ENCODE results near the gene ADSL. TPM values are rescaled to one million over a fixed set of nuclear protein-coding genes. Genes with fewer than 3 reads are reported as not detected.

Gene ADSL
- total and polyA plus RNA-seq, 8 donors = 18.9 to 35.7 (median 25.1) TPM

DNA sequence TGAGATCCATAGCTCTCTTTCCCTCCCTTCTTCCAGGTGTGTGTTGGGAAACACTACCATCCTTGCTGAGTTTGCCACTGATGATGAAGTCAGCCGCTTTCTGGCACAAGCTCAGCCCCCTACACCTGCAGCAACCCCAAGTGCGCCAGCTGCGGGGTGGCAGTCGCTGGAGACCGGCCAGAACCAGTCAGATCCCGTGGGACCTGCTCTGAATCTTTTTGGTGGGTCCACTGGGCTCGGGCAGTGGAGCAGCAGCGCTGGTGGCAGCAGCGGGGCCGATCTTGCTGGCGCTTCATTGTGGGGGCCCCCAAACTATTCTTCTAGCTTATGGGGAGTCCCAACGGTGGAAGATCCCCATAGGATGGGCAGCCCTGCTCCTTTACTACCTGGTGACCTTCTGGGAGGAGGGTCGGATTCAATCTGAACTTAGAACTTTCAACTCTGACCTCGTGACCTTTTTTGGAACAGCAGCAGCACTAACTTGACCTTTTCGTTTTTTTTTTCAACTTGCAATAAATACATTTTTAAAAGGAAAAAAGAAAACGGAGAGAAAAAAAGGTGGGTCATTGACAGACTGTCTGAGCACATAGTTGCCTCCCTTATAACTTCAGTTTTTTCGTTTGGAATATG, 23.4 kb upstream of the ADSL start:
- Histone ChIP-seq H3K27me3 (no peaks in the 10 kb centered on the region), H3K27ac (no peak overlapping the region), H3K36me3 (peaks cover 2 to 35% (median 15%) of the 10 kb centered on the region in 3 donors), H3K9me3 (no peaks in the 10 kb centered on the region), H3K4me1 (no peaks in the 10 kb centered on the region), H3K4me3 (no peak overlapping the region)
- intact Hi-C loops (cut with DNase I) = no loop called here
- FAIRE-seq = no peak
- no peak for DNase-seq
- no peak for ATAC-seq
- 84 to 91% methylated on average over 17 of the region's 17 CpGs for WGBS, 2 donors
- TF ChIP-seq, protein P1, sequence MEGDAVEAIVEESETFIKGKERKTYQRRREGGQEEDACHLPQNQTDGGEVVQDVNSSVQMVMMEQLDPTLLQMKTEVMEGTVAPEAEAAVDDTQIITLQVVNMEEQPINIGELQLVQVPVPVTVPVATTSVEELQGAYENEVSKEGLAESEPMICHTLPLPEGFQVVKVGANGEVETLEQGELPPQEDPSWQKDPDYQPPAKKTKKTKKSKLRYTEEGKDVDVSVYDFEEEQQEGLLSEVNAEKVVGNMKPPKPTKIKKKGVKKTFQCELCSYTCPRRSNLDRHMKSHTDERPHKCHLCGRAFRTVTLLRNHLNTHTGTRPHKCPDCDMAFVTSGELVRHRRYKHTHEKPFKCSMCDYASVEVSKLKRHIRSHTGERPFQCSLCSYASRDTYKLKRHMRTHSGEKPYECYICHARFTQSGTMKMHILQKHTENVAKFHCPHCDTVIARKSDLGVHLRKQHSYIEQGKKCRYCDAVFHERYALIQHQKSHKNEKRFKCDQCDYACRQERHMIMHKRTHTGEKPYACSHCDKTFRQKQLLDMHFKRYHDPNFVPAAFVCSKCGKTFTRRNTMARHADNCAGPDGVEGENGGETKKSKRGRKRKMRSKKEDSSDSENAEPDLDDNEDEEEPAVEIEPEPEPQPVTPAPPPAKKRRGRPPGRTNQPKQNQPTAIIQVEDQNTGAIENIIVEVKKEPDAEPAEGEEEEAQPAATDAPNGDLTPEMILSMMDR (IDR thresholded peaks at IDR 0.05) = no peak

DNA sequence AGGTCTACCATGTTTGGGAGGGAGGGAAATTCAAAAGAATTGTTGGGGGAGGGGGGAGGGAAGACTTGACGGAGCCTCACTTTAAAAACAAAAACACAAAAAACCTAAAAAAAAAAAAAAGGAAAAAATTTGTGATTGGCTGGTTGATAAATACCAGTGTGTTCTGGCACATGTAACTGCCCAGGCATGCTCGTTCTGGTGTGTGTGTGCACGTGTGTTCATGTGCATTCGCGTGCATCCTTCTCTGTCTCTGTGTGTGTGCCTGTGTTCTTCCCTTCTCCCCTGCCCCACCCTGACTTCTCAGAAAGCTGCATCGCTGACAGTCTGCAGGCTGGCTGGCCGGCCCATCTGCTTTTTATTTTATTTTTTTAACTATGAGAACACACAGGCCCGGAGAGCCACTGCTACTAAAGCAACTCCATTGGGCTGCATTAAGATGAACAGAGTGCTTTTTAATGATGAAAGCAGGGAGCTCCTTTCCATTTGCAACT, 22.6 kb upstream of the ADSL start:
- intact Hi-C loops (cut with DNase I) = no loop called here
- no peak for DNase-seq
- TF ChIP-seq, protein P1 (IDR thresholded peaks at IDR 0.05) = no peak
- Histone ChIP-seq H3K36me3 (peaks cover 2 to 35% (median 15%) of the 10 kb centered on the region in 3 donors), H3K4me1 (no peaks in the 10 kb centered on the region), H3K27me3 (no peaks in the 10 kb centered on the region), H3K4me3 (no peak overlapping the region), H3K9me3 (no peaks in the 10 kb centered on the region), H3K27ac (no peak overlapping the region)
- WGBS, 2 donors = 83 to 90% methylated on average over 8 of the region's 8 CpGs
- no peak for FAIRE-seq
- peak in 1 of 4 donors; percentile 16 for ATAC-seq

DNA sequence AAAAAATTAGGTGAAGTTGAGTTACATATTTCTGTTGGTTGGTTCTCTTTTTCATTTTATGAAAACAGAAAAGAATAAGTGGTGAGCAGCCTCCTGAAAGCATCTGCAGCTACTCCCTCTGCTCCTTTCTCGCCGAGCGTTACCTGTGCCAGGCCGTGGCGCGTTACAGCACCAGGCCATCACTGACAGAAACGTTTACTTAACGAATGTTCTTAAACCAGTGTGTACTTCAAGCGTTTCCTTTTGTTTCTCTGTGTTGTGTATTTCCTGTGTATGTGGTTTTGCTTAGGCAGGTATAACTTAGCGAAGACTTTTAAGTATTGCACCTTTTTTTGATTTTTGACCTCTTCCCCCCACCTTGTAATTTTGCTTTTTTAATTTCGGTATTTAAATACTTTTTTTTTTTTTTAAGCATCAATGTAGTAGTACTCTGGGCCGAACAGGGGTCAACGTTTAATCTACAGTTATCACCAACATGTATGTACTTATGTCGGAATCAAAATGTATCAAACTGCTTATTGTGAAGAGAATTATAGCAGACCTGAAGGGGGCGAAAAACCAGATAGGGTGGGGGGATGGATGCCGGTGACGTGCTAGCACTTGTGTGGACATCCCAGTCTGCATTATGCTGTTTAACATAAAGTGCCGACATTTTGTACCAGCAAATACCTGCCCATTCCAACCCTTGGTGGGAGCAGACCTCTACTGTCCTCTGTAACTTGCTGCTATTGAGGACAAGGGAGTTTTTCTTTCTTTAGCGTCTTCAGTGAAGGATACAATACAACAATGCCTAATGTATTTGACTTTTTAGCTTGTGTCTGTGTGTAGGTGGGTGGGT, 21.6 kb upstream of the ADSL start:
- H3K27me3 ChIP-seq = no peaks in the 10 kb centered on the region
- ATAC-seq = peak in 1 of 4 donors; percentile 17
- H3K36me3 ChIP-seq = peaks cover 2 to 35% (median 15%) of the 10 kb centered on the region in 3 donors
- no peaks in the 10 kb centered on the region for H3K9me3 ChIP-seq
- no peak for DNase-seq
- TF ChIP-seq, protein P1 (IDR thresholded peaks at IDR 0.05) = no peak
- no peaks in the 10 kb centered on the region for H3K4me1 ChIP-seq
- H3K27ac ChIP-seq = no peak overlapping the region
- FAIRE-seq = no peak
- 79 to 81% methylated on average over 19 of the region's 19 CpGs for WGBS, 2 donors
- intact Hi-C loops (cut with DNase I) = no loop called here
- H3K4me3 ChIP-seq = no peak overlapping the region

- H3K9me3 ChIP-seq = no peaks in the 10 kb centered on the region
- H3K36me3 ChIP-seq = peaks cover 2 to 35% (median 15%) of the 10 kb centered on the region in 3 donors
- no peak overlapping the region for H3K27ac ChIP-seq
- intact Hi-C loops (cut with DNase I) = no loop called here
- DNase-seq (no peak), ATAC-seq (no peak), FAIRE-seq (no peak)
- no peaks in the 10 kb centered on the region for H3K27me3 ChIP-seq
- TF ChIP-seq, protein P1 (IDR thresholded peaks at IDR 0.05) = no peak
- no peaks in the 10 kb centered on the region for H3K4me1 ChIP-seq
- 96% methylated on average over 6 of the region's 6 CpGs for WGBS, 2 donors
- H3K4me3 ChIP-seq = no peak overlapping the region
Measured at GRCh38 chr22:40325315-40325714, 21.0 kb upstream of the ADSL start.

Measured in pancreas (tissue), 10 donors.